Inferior parietal cortex (tissue), 1 donor: ENCODE results near the gene C1S.
A peak's percentile ranks its signal among the peaks of the same experiment; 100 is the strongest.
"Not testable (repeated sequence)": the region's sequence is repeated elsewhere in the genome, so short reads cannot be mapped to it uniquely, and the experiment has no call there.

Experiments
- DNase-seq: peaks from one replicate; pipeline ENCODE4 v3.0.0-alpha.2; 2016; ENCODE audit errors: extremely low spot score

Gene C1S

DNA sequence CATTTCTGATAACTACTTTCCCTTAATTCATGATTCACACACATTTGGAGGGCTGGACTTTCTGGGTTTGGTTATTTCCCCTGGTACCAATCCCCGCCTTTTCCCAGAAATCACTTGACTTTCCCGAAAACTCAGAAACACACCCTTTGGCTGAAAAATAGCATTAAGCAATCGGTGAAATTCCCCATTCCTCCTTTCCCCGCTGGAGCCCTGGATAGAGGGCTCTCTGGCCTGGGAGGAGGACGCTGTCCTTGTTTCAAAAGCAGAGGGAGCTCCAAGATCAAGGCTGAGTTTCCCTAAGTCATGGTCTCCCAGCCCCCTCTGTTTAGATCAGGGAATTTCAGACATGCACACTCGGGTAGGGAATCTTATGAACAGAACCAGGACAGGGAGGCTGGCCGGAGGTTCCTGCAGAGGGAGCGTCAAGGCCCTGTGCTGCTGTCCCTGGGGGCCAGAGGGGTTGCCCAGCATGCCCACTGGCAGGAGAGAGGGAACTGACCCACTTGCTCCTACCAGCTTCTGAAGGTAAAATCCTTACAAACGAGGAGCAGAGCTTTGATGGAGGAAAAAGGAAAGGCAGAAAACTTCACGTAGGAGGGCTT lies at the start of gene C1S:
TSS of gene C1S (plus strand) at position 366 of the 602 bp plus-strand sequence. CDS start 1,195 bp downstream, outside the sequence.
- DNase-seq, result peak; percentile 38

DNA sequence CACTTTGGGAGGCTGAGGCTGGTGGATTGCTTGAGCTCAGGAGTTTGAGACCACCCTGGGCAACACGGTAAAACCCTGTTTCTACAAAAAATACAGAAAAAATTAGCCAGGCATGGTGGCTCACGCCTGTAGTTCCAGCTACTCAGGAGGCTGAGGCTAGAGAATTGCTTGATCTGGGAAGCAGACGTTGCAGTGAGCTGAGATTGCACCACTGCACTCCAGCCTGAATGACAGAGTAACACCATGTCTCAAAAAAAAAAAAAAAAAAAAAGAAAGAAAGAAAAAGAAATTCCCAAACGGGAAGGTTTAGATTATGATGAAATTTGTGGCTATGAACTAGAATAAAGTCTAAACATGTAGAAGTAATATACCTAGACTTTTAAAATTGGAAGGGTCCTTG lies 49.1 kb upstream of the C1S start:
- not testable (repeated sequence) for DNase-seq

DNA sequence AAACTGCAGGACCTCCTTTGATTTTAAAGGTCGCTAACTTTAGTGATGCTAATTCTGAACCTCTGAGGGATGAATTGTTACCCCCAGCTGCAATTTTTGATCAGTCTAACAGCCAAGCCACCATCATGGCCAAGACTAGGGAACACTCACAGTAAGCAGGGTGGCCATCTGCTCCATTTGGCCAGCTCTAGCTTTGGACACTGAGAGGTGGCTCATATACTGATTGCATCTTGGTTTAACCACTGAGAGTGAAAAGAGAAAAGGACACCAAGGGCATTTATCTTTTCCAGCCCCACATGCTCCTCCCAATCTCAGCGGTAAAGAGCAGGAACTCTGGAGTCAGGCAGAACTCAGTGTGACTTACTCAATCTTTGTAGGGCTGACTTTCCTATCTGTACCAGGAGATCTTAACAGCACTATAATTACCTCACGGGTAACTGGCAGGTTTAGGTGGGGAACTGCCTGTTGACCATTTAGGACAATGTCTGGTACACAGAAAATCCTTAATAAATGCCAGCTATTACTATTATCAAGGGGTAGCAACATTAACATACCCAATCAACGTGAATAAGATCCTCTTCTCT lies 48.4 kb upstream of the C1S start:
- DNase-seq, result no peak

DNA sequence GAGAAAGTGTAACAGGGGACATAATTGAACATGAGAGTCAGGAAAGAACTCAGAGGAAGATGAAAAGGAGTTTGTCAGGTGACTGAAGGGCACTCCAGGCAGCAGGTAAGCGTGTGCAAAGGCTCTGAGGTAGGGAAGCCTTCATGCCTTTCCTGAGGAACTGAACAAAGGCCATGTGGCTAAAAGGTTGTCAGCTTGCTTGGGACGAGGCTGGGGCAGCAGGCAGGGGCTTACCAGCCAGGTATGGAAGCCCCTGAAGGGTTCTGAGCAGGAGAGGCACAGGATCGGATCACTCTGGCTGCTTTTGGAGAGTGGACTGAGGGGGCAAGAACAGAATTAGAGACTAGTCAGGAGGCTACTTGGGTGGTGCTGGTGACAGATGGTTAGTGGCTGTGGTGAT lies 47.4 kb upstream of the C1S start:
- no peak for DNase-seq

DNA sequence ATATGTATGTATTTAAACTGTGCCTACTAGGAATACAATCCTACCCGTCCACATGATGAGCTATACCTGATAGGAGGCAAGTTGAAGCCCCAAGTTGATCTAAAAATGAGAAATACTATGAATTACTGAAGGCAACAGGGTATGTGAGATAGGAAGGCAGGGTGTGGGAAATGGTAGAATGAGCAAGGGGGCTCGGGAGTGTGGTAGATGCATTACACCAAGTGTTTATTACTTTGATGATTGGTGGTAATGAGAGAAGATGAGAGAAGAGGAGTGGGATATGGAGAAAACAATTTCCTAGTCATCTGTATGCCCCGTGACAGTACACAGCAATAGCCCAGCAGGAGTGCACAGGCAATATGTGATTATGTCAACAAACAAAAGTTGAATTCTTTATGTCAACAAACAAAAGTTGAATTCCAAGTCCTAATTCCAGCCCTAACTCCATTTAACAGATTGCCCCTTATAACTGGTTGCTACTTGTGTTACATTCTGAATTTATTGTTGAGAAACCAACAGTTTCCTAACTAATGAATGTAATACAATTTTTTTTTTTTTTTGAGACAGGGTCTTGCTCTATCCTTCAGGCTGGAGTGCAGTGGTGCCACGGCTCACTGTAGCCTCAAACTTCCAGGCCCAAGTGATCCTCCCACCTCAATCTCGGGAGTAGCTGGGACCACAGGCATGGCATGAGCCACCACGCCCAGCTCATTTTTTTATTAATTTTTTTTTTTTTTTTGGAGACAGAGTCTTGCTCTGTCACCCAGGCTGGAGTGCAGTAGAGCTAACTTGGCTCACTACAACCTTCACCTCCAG lies 44.8 kb upstream of the C1S start:
- DNase-seq, result no peak

DNA sequence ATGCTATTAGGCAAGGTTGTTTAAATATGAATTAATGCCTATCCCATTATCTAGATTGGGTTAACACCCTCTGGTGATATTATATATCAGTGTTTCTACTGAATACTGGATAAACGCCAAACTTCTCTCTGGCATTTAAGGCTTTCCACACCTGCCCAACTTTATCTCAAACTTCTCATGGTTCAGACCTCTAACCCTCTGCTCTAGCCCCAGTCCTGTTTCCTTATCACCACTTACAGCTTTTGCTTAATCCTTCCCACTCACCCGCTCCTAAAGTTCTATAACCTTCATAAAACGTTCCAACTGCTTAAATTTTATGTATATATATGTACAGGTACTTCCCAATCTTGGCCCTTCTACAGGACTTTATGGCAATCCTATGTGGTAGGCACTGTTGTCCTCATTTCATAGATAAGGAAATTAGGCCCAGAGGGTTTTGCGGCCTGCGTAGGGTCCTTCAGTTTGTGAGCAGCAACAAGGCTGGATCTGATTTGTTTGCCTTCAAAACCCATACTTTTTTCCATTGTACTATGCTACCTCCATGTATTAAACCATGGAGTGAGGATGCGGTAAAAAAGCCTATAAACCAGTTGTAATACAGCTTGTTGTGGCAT lies 43.5 kb upstream of the C1S start:
- no peak for DNase-seq

DNA sequence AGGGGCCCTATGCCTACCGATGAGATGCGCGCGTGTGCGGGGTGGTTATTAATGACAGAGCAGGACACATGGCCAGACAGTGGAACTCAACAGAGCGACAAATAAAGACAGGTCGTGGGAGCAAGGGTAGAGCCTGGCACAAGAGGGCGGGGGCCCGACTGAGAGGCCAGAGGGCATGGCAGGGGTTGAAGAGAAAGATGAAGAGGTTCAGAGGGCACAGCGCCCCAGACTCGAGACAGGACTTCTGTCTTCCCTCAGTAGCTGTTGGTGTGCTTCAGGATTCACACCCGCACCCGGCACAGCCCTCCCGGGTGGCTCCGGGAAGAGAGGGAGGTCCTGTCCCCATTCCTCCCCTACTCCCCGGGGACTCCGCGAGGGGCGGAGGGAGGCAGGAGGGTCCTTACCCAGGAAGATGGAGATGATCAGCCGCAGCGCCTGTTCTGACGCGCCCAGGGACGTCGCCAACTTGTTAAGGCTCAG lies 42.6 kb upstream of the C1S start:
- no peak for DNase-seq

DNA sequence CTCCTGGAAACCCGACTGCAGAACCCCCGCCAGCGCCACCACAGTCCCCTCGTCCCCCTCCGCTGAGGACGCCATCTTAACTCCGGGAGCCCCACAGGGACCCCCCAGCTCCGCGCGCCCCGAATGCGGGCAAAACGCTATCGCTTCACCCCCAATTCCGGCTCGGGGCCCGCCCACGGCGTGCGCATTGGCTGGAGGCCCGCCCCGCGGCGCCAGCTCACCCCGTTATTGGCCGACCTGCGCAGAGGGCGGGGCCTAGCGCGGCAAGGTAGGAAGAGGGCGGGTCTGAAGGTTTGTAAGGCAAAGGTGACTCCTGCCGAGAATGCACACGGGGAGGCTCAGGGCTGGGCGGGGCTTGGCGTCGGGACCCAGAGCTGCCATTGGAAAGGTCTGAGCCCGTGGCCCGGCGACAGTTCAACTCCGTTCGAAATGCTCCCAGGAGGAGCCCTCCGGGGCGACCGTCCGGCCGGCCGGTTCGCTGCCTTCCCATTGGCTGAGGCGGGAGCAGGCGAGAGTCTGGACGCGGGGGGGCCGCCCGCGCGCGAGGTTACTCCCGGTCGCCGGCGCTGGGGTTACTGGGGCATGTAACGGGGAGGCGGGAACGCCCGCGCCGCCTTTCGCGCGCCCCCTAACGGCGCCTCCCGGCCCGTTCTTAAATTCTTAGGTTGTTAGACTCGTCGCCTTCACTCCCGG lies 42.0 kb upstream of the C1S start, which contains the start of gene LPCAT3:
TSS of gene LPCAT3 (minus strand) at position 127 of the 693 bp plus-strand sequence. CDS start at position 75, 52 bp downstream.
- DNase-seq, result peak; percentile 93

DNA sequence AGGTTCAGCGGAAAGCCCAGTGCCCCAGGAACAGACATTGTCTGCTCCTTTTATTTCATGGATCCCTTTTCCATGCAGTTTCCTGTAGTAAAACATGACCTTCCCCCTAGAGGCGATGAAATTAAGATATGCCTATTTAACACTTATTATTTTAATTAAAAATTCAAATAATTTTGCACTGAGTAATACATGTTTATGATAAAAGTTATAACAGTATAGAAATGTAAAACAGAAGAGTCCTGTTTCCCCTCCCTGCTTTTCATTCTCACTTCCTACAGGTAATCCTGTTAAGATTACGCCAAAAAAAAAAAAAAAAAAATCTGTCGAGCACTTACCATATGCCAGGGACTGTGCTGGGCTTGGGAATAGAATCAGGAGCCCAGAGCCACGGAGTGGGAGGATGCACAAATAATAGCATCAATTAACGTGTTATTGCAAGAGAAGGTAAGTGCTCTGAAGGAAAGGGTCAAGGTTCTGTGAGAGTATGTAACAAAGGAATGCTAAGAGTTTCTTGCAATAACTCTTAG lies 41.4 kb upstream of the C1S start:
- no peak for DNase-seq

DNA sequence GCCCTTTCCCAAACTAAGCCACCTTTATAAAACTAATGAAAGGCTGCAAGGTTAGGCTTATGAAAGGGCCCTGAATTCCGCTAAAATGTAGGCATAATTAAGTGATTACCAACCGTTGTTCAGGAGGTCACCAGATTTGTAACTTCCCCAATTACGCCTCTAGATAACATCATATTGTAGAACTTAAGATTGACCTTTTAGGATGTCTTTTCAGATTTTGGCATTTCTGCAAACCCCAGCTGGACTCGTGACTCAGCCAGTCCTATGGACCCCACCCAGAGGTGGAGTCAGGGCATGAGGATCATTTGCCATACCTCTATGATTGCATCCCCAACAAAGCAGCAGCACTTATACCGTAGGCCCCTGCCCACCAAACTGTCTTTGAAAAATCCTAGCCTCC lies 38.6 kb upstream of the C1S start:
- no peak for DNase-seq

DNA sequence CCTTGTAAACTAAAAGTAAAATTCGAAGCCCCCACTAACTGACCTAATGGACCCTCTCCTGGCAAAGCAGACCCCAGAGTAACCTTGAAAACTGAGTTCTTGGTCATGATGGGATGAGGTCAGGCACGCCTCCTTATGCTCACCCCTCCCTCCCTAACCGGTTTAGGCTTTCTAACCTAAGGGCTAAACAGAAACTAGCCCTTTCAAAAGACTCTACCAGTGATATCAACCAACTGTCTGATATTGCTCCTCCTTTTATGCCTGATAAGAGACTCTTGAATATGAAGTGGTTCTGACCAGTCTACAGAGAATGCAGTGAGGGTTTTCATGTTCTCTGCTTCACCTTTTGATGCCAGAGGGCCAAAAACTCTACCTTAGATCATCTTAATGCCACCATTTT lies 37.4 kb upstream of the C1S start:
- no peak for DNase-seq

DNA sequence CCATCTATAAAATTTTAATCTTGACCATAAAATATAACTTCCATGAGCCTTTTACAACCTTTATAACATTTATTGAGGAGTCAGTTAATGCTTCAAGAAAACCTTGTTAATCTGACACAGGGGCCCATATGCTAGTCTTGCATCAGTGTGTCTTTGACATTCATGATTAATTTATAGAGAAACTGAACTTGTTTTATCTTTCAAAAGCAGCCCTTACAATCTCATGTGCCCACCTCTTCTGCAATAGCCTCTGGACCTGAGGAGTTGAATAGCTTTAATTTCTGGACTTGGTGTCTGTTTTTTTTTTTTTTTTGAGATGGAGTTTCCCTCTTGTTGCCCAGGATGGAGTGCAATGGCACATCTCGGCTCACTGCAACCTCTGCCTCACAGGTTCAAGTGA lies 33.7 kb upstream of the C1S start:
- no peak for DNase-seq

DNA sequence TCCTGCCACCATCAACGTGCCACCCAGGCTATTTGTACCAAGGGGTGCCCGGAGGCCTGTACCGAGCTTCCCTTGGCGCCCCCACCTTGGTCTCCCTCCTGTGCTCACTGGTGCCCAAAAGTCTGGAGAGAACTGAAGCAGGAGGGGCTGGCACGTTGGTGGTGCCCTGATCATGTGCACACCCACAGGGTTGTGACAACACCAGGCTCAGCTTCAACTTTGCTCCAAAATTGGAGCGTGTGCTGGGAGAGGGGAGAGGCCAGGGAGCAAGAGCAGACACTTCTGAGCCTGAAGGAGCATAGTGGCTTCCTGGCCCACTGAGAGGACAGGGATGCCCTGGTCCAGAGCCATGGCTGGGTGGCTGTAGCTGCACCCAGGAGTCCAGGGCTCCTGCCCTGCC lies 29.2 kb upstream of the C1S start:
- DNase-seq, result no peak

DNA sequence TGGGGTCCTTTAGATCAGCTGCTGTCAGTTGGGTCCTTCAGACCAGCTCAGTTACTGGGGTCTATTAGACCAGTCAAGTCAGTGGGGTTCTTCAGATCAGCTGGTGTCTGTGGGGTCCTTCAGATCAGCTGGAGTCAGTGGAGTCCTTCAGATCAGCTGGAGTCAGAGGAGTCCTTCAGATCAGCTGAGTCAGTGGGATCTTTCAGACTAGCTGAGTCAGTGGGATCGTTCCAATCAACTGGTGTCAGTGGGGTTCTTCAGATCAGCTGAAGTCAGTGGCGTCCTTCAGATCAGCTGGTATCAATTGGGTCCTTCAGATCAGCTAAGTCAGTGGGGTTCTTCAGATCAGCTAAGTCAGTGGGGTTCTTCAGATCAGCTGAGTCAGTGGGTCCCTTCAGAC lies 27.5 kb upstream of the C1S start:
- DNase-seq, result no peak

DNA sequence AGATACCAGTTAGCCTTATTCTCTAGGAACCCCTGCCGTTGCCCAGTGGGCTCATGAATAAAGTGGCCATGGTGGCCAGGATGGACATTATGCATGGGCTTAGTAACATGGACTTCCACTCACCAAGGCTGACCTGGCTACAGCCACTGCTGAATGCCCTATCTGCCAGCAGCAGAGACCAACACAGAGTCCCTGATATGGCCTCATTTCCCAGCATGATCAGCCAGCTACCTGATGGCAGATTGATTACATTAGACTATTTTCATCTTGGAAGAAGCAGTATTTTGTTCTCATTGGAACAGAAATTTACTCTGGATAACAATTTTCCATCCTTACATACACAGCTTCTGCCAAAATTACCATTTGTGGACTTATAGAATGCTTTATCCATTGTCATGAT lies 26.1 kb upstream of the C1S start:
- DNase-seq, result no peak

DNA sequence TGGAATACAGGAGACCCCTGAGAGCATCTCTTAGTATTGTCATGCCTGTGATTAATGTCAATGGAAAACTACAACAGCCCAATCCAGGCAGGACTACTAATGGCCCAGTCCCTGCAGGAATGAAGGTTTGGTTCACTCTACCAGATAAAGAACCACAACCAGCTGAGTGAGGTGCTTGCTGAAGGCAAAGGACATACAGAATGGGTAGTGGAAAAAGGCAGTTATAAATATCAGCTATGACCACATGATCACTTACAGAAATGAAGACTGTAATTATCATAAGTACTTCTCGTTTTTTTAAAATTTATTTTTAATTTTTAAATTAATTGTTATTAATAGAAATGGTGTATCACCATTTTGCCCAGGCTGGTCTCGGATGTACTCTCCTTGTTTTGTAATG lies 25.1 kb upstream of the C1S start:
- no peak for DNase-seq

DNA sequence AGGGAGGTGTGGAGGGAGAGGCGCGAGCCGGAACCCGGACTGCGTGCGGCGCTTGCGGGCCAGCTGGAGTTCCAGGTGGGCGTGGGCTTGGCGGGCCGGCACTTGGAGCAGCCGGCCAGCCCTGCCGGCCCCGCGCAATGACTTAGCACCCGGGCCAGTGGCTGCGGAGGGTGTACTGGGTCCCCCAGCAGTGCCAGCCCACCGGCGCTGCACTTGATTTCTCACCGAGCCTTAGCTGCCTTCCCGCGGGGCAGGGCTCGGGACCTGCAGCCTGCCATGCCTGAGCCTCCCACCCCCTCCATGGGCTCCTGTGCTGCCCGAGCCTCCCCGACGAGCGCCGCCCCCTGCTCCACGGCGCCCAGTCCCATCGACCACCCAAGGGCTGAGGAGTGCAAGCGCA lies 23.1 kb upstream of the C1S start:
- not testable (repeated sequence) for DNase-seq

DNA sequence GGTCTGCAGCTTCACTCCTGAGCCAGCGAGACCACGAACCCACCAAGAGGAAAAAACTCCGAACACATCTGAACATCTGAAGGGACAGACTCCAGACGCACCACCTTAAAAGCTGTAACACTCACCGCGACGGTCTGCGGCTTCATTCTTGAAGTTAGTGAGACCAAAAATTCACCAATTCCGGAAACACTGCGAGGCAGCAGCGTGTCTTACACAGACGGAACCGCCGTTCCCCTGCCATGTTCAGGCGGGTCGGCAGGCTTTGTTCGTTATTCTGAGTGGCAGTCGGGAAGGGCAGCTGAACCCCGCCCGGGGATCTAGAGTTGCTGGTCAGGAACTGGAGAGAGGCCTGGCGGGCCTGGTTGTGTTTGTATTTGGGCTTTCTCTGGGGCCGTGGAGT lies 21.9 kb upstream of the C1S start:
- DNase-seq, result no peak

DNA sequence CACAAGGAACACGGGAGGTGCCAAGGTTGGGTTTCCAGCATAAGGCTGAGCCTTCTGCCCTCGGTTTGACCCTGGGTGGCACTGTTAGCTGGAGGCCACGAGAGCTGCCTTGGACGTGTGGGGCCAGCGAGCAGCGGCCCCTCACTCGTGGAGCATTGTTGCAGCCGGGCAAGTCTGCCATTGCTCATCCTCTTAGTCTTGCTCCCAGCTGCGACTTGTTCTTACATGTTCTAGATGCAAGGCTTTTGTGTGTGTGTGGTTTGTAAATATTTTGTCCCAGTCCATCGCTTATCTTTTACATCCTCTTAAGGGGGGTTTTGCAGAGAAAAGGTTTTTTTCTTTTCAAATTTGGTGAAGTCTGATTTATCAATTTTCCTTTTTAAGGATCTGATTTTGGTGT lies 21.1 kb upstream of the C1S start:
- no peak for DNase-seq

DNA sequence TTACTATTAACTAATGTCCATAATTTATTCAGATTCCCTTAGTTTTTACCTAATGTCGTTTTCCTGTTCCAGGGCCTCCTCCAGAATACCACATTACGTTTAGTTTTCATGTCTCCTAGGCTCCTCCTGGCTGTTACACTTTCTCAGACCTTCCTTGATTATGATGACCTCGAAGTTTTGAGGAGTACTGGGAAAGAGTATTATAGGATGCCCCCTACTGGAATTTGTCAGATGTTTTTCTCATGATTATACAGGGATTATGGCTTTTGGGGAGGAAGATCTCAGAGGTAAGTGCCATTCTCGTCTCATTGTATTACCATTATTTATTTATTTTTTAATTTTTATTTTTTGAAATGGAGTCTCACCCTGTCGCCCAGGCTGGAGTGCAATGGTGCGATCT lies 17.7 kb upstream of the C1S start:
- DNase-seq, result peak; percentile 42

DNA sequence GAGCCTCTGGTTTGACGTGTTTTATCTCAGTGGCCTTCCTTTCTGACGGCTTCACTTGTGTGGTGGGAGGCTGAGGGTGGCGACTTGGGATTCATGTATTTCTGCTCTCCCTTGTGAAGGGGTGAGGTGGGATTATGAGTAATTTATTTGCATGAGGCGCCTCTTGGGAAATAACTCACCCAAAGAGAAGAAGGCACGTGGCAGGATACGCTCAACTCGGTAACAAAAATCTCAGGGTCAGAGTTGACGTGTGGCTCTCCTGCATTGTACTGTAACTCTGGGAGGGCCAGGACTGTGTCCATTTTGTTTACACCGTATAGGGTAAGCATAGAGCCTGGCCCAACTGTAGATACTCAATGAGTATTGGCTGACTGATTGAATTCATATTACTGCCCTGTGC lies 14.6 kb upstream of the C1S start:
- DNase-seq, result no peak
